NAMALWA (cell line): ENCODE results near the gene SNTB2.
"Not testable (repeated sequence)": the region's sequence is repeated elsewhere in the genome, so short reads cannot be mapped to it uniquely, and the experiment has no call there.

Experiments used
- DNase-seq: peaks from one replicate; pipeline ENCODE4 v3.0.0-alpha.2; 2015; ENCODE audit warnings: low spot score

SNTB2 gene

GRCh38 chr16:69237296-69237695 is 50.3 kb downstream of the SNTB2 start:
- DNase-seq = no peak

DNA sequence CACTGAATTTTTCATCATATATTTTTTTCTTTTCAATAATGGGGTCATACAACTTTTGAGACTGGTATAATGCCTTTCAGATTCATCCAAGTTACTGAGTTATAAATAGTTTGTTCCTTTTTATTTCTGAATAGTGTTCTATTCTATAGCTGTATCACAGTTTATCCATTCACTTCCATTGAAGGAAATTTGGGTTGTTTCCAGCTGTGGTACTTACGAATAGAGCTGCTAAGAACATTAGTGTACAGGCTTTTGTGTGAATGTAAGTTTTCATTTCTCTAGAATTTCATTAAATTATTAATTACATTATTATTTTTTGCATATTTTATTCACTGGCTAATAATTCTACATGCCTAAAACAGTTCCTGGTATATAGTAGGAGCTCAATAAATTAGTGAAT is 52.9 kb downstream of the SNTB2 start:
- DNase-seq = no peak

GRCh38 chr16:69240331-69240730 is 53.4 kb downstream of the SNTB2 start:
- no peak for DNase-seq

GRCh38 chr16:69241926-69242325 is 55.0 kb downstream of the SNTB2 start:
- DNase-seq = no peak

DNA sequence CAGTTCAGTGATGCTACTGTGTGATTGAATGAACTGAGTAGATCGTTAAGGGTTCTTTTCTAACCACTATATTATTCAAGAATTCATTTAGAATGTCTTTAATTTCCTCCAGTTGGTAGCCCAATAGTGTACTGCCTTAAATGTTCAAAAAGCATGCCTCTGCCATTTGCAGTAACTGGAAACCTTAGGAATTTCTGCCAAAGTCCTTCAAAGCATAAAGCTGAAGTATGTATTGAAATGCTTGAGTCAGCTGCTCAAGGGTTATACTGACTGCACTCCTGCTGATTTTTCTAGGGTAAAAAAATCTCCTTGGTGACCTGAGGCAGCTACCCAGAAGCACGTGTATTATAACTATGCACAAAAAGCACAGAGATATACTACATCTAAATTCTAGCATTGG is 56.5 kb downstream of the SNTB2 start:
- DNase-seq = no peak

DNA sequence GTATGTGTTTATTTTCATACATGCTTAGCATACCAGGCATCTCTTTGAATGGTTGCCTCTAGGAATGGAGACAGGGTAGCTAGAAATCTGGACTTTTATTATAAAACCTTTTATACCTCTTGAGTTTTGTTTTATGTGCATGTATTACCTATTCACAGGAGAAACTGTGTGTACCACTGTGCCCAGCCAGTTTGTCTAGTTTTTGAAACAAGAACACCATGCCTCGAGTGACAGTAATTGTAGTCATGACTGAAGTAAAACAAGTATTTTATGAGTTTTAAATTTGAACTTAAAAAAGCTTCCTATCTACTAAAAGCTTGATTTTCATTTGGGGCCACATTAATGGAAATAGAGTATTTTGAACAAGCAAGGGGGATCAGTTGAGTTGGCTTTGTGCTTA is 57.4 kb downstream of the SNTB2 start:
- DNase-seq = no peak

DNA sequence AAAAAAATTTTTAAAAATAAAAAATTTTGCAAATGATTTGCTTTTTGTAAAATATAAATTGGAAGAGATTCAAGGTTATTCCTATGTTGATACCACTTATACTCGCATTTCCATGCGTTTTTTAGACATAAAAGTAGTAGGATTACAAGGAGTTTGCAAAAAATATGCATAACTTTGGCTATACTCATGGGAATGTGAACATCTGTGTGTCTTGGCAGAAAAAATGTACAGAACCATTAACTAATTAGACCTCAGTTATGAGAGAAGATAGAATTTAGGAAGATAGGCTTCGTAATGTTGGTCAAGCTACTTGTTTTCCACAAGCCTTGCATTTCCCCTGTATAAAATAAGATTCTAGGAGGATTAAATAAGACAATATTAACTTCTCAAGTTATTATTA is 63.1 kb downstream of the SNTB2 start:
- DNase-seq = no peak

GRCh38 chr16:69253870-69254341 is 66.9 kb downstream of the SNTB2 start:
- no peak for DNase-seq

GRCh38 chr16:69259428-69259764 is 72.4 kb downstream of the SNTB2 start:
- not testable (repeated sequence) for DNase-seq

- DNase-seq = no peak
These were observed 73.1 kb downstream of the SNTB2 start for GRCh38 chr16:69260019-69260418.

DNA sequence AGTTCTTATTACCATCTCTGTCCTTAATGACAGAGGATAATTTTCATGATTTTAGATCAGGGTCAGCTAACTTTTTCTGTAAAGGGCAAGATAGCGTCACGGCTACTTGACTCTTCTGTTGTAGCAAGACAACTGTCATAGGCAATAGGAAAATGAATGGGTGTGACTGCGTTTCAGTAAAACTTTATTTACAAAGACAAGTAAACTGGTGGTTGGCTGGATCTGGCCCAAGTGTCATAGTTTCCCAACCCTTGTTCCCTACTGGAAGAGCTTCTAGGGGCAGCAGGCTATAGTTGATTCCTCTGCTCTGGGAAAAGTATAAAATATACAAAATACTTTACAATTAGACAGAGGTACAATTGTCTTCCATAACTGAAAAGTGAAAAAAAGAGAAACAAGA is 73.5 kb downstream of the SNTB2 start:
- no peak for DNase-seq

- DNase-seq = no peak
These were observed 79.5 kb downstream of the SNTB2 start for GRCh38 chr16:69266334-69267063.

GRCh38 chr16:69267633-69268032 is 80.7 kb downstream of the SNTB2 start:
- no peak for DNase-seq

GRCh38 chr16:69270395-69270794 is 83.4 kb downstream of the SNTB2 start:
- DNase-seq = no peak

GRCh38 chr16:69270831-69271230 is 83.9 kb downstream of the SNTB2 start:
- DNase-seq = no peak

DNA sequence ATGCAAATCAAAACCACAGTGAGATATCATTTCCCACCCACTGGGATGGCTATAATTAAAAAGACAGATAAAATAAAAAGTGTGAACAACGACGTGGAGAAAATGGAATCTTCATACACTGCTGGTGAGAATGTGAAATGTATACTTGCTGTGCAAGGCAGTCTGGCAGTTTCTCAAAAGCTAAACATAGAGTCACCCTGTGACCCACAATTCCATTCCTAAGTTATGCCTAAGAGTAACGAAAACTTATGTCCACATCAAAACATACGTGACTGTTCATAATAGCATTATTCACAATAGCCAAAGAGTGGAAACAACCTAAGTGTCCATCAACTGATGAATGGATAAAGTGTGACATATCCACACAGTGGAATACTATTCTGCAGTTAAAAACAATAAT is 86.0 kb downstream of the SNTB2 start:
- DNase-seq = no peak

- no peak for DNase-seq
These were observed 87.8 kb downstream of the SNTB2 start for GRCh38 chr16:69274699-69275235.

DNA sequence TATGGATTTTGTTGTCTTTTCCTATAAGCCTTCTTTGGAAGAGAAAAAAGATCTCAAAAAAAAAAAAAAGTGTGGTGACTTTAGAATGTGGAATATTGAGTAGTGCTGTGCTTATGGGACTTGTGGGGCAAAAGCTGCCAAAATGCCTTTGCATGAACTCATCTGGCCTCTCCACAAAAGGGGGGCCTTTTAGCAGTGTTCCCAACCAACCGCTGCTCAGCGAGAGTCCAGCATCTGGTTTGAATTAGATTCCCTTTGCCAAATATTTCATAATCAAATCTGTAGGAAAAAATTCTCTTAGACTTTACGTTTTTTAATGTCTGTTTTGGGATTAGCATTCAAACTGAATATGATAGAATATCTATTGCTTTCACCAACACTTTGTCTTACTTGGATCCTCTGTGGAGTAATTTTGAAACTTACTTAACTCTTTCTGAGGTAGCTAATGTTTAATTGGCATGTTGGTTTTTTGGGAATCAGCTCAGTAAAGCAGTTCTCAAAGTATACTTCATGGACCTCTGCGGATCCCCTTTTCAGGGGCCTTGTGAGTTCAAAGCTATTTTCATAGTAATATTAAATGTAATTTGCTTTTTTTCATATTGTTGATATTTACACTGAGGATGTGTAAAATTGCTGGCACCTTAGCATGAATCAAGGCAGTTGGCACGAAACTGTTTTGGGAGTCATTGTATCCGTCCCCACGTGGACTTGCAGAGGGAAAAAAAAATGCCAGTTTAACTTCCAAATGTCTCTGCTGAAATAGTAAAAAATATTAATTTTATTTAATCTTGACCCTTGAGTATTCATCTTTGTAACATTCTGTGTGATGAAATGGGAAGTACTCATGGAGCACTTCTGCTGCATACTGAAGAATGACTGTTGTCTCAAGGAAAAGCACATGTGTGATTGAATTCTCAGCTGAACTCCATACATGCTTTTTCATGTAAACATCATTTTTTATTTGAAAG is 89.5 kb downstream of the SNTB2 start:
- DNase-seq = no peak

GRCh38 chr16:69277413-69277812 is 90.4 kb downstream of the SNTB2 start:
- no peak for DNase-seq

DNA sequence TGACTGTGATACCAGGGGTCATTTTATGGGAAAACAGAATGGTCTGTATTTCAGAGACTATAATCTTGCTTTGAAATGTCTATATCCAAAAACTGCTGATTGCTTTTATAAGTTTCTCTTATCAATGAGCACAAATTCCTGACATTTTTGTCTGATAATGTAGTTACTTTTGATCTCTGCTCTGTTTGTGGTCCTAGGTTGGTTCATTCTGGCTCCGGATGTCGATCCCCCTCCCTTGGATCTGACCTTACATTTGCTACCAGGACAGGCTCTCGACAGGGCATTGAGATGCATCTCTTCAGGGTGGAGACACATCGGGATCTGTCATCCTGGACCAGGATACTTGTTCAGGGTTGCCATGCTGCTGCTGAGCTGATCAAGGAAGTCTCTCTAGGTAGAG is 96.9 kb downstream of the SNTB2 start:
- no peak for DNase-seq

- DNase-seq = no peak
These were observed 98.3 kb downstream of the SNTB2 start for GRCh38 chr16:69285240-69285639.

- DNase-seq = peak; percentile 82
These were observed 100.2 kb downstream of the SNTB2 start for GRCh38 chr16:69286941-69287713.
